ENCODE measurements around the gene MMADHC.

MMADHC gene

GRCh38 chr2:149537092-149537726 lies 50.4 kb downstream of the MMADHC start:
- Histone ChIP-seq H3K4me1 (no peaks in the 10 kb centered on the region), H3K9me3 (no peaks in the 10 kb centered on the region), H3K4me3 (no peak overlapping the region), H3K36me3 (no peaks in the 10 kb centered on the region), H3K27me3 (no peaks in the 10 kb centered on the region), H3K27ac (no peak overlapping the region)
- DNase-seq, result no peak
- intact Hi-C loops (cut with DNase I; ENCODE audit: low total_unique reads), result no loop called here
- TF ChIP-seq CTCF (IDR thresholded peaks at IDR 0.05), result no peak

DNA sequence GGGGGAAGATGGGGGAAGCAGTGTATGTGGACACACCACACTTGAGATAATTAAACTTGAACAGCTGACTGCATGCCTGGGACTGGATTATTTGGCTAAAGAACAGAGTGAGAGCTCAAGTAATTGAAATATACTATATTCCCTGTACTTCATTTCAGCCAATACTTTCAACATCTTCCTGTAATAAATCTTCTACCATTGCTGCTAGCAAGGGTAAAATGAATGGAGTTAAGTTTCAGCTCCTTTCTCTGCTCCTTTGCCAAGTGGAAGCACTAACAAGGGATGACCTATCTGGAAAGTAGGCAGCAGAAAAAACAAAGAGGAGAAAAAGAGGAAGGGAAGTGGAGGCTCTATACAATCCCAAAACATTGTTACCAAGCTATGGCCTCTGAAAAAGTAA lies 50.9 kb downstream of the MMADHC start:
- intact Hi-C loops (cut with DNase I; ENCODE audit: low total_unique reads), result no loop called here
- Histone ChIP-seq H3K36me3 (no peaks in the 10 kb centered on the region), H3K27me3 (no peaks in the 10 kb centered on the region), H3K9me3 (no peaks in the 10 kb centered on the region), H3K4me3 (no peak overlapping the region), H3K4me1 (no peaks in the 10 kb centered on the region), H3K27ac (no peak overlapping the region)
- DNase-seq, result no peak
- no peak for TF ChIP-seq CTCF (IDR thresholded peaks at IDR 0.05)

- intact Hi-C loops (cut with DNase I; ENCODE audit: low total_unique reads), result no loop called here
- DNase-seq, result no peak
- no peak overlapping the region for H3K4me3 ChIP-seq
- no peaks in the 10 kb centered on the region for H3K27me3 ChIP-seq
- no peaks in the 10 kb centered on the region for H3K36me3 ChIP-seq
- H3K4me1 ChIP-seq, result no peaks in the 10 kb centered on the region
- no peak overlapping the region for H3K27ac ChIP-seq
- no peaks in the 10 kb centered on the region for H3K9me3 ChIP-seq
- no peak for TF ChIP-seq CTCF (IDR thresholded peaks at IDR 0.05)
Observed at GRCh38 chr2:149534674-149535073, 52.9 kb downstream of the MMADHC start.

DNA sequence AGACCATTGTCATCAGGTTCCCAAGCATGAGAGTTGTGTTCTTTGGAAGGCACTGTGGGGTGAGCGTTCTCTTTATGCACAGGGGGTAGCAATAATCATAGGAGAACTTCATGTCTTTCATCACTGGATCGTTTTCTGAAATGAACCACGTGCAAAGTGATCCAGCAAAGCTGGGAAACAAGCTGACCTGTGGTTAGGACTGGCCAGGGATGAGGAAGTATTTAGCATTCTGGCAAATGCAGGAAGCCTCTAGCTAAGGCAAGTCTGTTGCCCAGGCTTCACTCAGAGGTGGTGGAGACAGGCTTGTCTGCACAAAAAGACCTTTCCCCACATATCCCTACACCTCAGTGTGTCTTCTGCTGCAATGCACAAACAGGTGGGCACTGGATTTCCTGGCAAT lies 58.6 kb downstream of the MMADHC start:
- Histone ChIP-seq H3K9me3 (no peaks in the 10 kb centered on the region), H3K27me3 (no peaks in the 10 kb centered on the region), H3K4me3 (no peak overlapping the region), H3K4me1 (no peaks in the 10 kb centered on the region), H3K36me3 (no peaks in the 10 kb centered on the region), H3K27ac (no peak overlapping the region)
- intact Hi-C loops (cut with DNase I; ENCODE audit: low total_unique reads), result no loop called here
- no peak for TF ChIP-seq CTCF (IDR thresholded peaks at IDR 0.05)
- DNase-seq, result no peak

DNA sequence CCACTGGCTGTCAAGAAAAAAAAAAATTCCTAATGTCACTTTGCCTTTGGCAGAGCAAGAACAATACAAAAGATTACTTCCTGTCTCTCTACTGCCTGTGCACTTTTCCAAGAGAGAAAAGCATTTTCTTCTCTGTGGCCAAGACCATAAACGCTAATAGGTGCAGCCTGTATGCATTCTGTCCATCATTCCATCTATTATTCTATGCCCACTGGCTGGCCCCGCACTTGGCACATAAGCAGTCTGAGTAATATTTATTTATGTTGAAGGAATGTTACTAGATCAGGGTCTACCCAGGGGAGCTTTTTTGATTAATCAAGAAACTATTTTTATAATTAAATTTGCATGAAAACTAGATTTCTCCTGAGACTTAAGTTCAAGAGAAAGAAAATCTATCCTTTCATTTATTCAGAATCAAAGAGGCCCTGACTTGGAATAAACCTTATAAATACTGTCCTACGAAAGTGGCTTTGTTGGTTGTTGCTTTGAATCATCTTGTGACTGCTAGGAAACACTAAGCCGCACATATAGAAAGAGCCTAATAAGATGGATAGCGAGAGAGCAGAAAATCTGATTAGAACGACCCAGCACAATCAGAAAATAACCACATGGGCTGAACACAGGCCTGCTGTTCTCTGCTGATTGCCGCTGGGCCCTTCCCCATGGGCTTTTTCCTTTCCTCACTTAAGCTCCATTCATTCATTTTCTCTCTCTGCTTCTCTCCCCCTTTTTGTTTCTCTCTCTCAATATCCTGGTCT lies 59.4 kb downstream of the MMADHC start:
- no peaks in the 10 kb centered on the region for H3K4me1 ChIP-seq
- H3K4me3 ChIP-seq, result no peak overlapping the region
- no peak overlapping the region for H3K27ac ChIP-seq
- H3K36me3 ChIP-seq, result no peaks in the 10 kb centered on the region
- H3K27me3 ChIP-seq, result no peaks in the 10 kb centered on the region
- no peaks in the 10 kb centered on the region for H3K9me3 ChIP-seq
- TF ChIP-seq CTCF (IDR thresholded peaks at IDR 0.05), result no peak
- intact Hi-C loops (cut with DNase I; ENCODE audit: low total_unique reads), result no loop called here
- DNase-seq, result no peak
